Measurements from ENCODE around the gene TIAM1.
A peak's percentile ranks its signal among the peaks of the same experiment; 100 is the strongest.

TIAM1 gene

GRCh38 chr21:31088474-31088751 lies 255.6 kb downstream of the TIAM1 start:
- H3K4me2 ChIP-seq (ENCODE audit: insufficient read depth, low read length): no peak overlapping the region
- H3K27me3 ChIP-seq (ENCODE audit: insufficient read depth, low read length, poor library complexity): no peaks in the 10 kb centered on the region
- ATAC-seq (ENCODE audit: insufficient read depth, low read depth) (no peak), DNase-seq (no peak)
- no peaks in the 10 kb centered on the region for H3K36me3 ChIP-seq (ENCODE audit: insufficient read depth, low read length)
- H3K4me3 ChIP-seq (ENCODE audit: low read depth in 1 of 2, low read length in 2 of 2): no peak overlapping the region
- H3K9me3 ChIP-seq (ENCODE audit: insufficient read depth, low read length, severe bottlenecking): no peaks in the 10 kb centered on the region
- H3K27ac ChIP-seq (ENCODE audit: low read length): no peak overlapping the region
- no peaks in the 10 kb centered on the region for H3K4me1 ChIP-seq (ENCODE audit: insufficient read depth, low read length)
- H2AFZ ChIP-seq (ENCODE audit: low read depth, low read length): no peak overlapping the region
- peak; percentile 11 for TF ChIP-seq CTCF (IDR thresholded peaks at IDR 0.05; ENCODE audit: borderline replicate concordance, extremely low read depth, low read length, poor library complexity, severe bottlenecking)
- no peak for TF ChIP-seq EZH2 (IDR thresholded peaks at IDR 0.05; ENCODE audit: borderline replicate concordance, low read depth, low read length, severe bottlenecking)
- no peaks in the 10 kb centered on the region for H3K79me2 ChIP-seq (ENCODE audit: insufficient read depth, low read length)
- H3K9ac ChIP-seq (ENCODE audit: low read depth, low read length): no peak overlapping the region
- H4K20me1 ChIP-seq (ENCODE audit: insufficient read depth, low read length): no peaks in the 10 kb centered on the region

GRCh38 chr21:31087639-31088473 lies 256.2 kb downstream of the TIAM1 start:
- no peak for DNase-seq
- Histone ChIP-seq H3K4me1 (ENCODE audit: insufficient read depth, low read length) (no peaks in the 10 kb centered on the region), H3K27ac (ENCODE audit: low read length) (no peak overlapping the region)

GRCh38 chr21:31084689-31085088 lies 259.4 kb downstream of the TIAM1 start:
- H3K4me1 ChIP-seq (ENCODE audit: insufficient read depth, low read length): no peaks in the 10 kb centered on the region
- H3K79me2 ChIP-seq (ENCODE audit: insufficient read depth, low read length): no peaks in the 10 kb centered on the region
- no peak overlapping the region for H3K9ac ChIP-seq (ENCODE audit: low read depth, low read length)
- no peaks in the 10 kb centered on the region for H3K9me3 ChIP-seq (ENCODE audit: insufficient read depth, low read length, severe bottlenecking)
- no peak overlapping the region for H3K27ac ChIP-seq (ENCODE audit: low read length)
- ATAC-seq (ENCODE audit: insufficient read depth, low read depth) (no peak), DNase-seq (no peak)
- no peak for TF ChIP-seq EZH2 (IDR thresholded peaks at IDR 0.05; ENCODE audit: borderline replicate concordance, low read depth, low read length, severe bottlenecking)
- no peak for TF ChIP-seq CTCF (IDR thresholded peaks at IDR 0.05; ENCODE audit: borderline replicate concordance, extremely low read depth, low read length, poor library complexity, severe bottlenecking)
- no peaks in the 10 kb centered on the region for H3K36me3 ChIP-seq (ENCODE audit: insufficient read depth, low read length)
- H2AFZ ChIP-seq (ENCODE audit: low read depth, low read length): no peak overlapping the region
- H4K20me1 ChIP-seq (ENCODE audit: insufficient read depth, low read length): no peaks in the 10 kb centered on the region
- H3K27me3 ChIP-seq (ENCODE audit: insufficient read depth, low read length, poor library complexity): no peaks in the 10 kb centered on the region
- H3K4me2 ChIP-seq (ENCODE audit: insufficient read depth, low read length): no peak overlapping the region
- H3K4me3 ChIP-seq (ENCODE audit: low read depth in 1 of 2, low read length in 2 of 2): no peak overlapping the region

More at GRCh38 chr21:31087639-31088473, 256.2 kb downstream of the TIAM1 start:
- Histone ChIP-seq H3K4me2 (ENCODE audit: insufficient read depth, low read length) (no peak overlapping the region), H3K36me3 (ENCODE audit: insufficient read depth, low read length) (no peaks in the 10 kb centered on the region), H3K9me3 (ENCODE audit: insufficient read depth, low read length, severe bottlenecking) (no peaks in the 10 kb centered on the region), H3K79me2 (ENCODE audit: insufficient read depth, low read length) (no peaks in the 10 kb centered on the region), H3K9ac (ENCODE audit: low read depth, low read length) (no peak overlapping the region), H3K27me3 (ENCODE audit: insufficient read depth, low read length, poor library complexity) (no peaks in the 10 kb centered on the region), H4K20me1 (ENCODE audit: insufficient read depth, low read length) (no peaks in the 10 kb centered on the region), H3K4me3 (ENCODE audit: low read depth in 1 of 2, low read length in 2 of 2) (no peak overlapping the region), H2AFZ (ENCODE audit: low read depth, low read length) (no peak overlapping the region)
- no peak for ATAC-seq (ENCODE audit: insufficient read depth, low read depth)
- TF ChIP-seq CTCF (IDR thresholded peaks at IDR 0.05; ENCODE audit: borderline replicate concordance, extremely low read depth, low read length, poor library complexity, severe bottlenecking) (no peak), EZH2 (IDR thresholded peaks at IDR 0.05; ENCODE audit: borderline replicate concordance, low read depth, low read length, severe bottlenecking) (no peak)

All from DND-41 (cell line).